Prostate gland (tissue), 2 donors: ENCODE data around the gene COL5A1. TPM values are rescaled to one million over a fixed set of nuclear protein-coding genes. Genes with fewer than 3 reads are reported as not detected.

Experiments used
- DNase-seq: peaks from one replicate; pipeline ENCODE4 v3.0.0-alpha.2; 2019; ENCODE audit warnings: low spot score
- H3K27ac ChIP-seq, 2 donors: fragments of 200-600 bp; sonication (generic); 2 replicates each; pipeline ENCODE4 v1.5.1; 2017 to 2019
- H3K27me3 ChIP-seq: fragments of 200-600 bp; sonication (generic); replicated peaks from 2 replicates; pipeline ENCODE4 v1.5.1; 2019; ENCODE audit not compliant: insufficient read depth
- H3K36me3 ChIP-seq, 2 donors: fragments of 200-600 bp; sonication (generic); 1 replicate in 1 of 2; 2 replicates in 1 of 2; pipeline versions ENCODE4 v1.5.1 to v1.8.1; 2017 to 2019
- H3K4me1 ChIP-seq: fragments of 200-600 bp; sonication (generic); replicated peaks from 2 replicates; pipeline ENCODE4 v1.5.1; 2019
- H3K4me3 ChIP-seq, 2 donors: fragments of 200-600 bp; sonication (generic); 2 replicates each; pipeline ENCODE4 v1.5.1; 2017 to 2019
- H3K9me3 ChIP-seq: fragments of 200-600 bp; sonication (generic); 2 replicates; pipeline ENCODE4 v1.5.1; 2017
- POLR2A ChIP-seq: fragments of 450-650 bp; IDR thresholded peaks from one replicate; pipeline ENCODE4 v1.6.1; 2016; ENCODE audit warnings: antibody characterized with exemption, mild to moderate bottlenecking
- POLR2AphosphoS5 ChIP-seq: sonication (generic); formaldehyde crosslinking; IDR thresholded peaks from one replicate; pipeline ENCODE4 v1.6.1; 2017; ENCODE audit warnings: antibody characterized with exemption
- WGBS: methylation state at CpG from one replicate; pipeline ENCODE4 v1.1.5; 2018; 5-methylcytosine and 5-hydroxymethylcytosine counted together
- intact Hi-C: fragments of 100-400 bp; cut with DNase I; formaldehyde crosslinking; loops from one replicate; pipeline ENCODE4 v1.14.2; 2022
- total RNA-seq, 2 donors: library from RNA; depleted of rRNA; stranded (reverse); fragments of >200 nt; gene quantifications; one replicate each; pipeline ENCODE4 v1.1.0, GENCODE V29; 2016
- TF ChIP-seq, protein P1 (sequence below), 4 experiments: fragments of 200-600 bp in 2 of 4; fragments of 450-650 bp in 2 of 4; sonication (generic) in 2 of 4; IDR thresholded peaks; 1 replicate in 3 of 4; 2 replicates in 1 of 4; pipeline ENCODE4 v1.5.1; 2016 to 2019; ENCODE audit warnings: antibody characterized with exemption in 4 of 4, mild to moderate bottlenecking in 2 of 4, moderate library complexity in 2 of 4

Gene COL5A1
- total RNA-seq, 2 donors from 2014 or later, result 16.9 to 36.0 TPM

DNA sequence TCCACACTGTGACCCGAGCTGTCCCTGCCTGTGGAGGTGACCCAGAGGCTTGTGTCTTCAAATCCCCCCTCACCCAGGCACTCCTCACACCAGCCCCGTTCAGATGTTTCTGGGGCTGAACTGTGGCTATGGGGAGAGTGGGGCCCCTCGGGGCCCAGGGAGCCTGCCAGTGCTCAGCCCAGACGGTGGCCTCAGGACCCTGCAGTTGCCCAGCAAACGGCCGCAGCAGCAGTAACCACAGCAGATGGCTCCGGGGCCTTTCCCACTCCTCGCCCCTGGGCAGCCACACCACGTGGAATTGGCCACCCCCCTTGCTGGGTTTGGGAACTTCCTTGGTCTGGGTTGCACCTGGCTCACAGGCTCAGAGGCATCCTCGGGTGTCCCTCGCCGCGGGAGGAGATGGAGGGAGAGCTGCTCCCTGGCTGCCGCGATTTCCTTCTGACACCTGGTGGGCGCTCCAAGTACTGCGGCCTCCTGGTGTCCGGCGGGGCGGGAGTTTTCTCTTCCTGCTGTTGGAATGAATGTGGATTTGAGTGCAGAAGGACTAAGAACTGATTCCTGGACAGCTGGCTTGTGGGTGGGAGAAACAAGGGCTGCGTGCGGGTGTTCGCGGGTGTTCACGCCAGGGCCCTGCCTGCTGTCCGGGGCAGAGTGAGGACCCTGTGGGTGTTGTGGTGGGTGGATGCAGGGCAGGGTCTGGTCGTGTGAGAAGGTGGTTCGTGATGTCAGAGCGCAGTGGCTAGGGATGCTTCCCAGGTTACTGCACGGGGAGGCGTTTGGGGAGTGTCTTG, 97.5 kb downstream of the COL5A1 start:
- Histone ChIP-seq H3K9me3 (no peaks in the 10 kb centered on the region), H3K27ac (no peak overlapping the region), H3K4me1 (no peaks in the 10 kb centered on the region), H3K36me3 (no peaks in the 10 kb centered on the region), H3K27me3 (no peaks in the 10 kb centered on the region), H3K4me3 (no peak overlapping the region)
- peak; percentile 66 for DNase-seq
- intact Hi-C loops, result loop anchor here (1.0 kb wide), 2 partner anchors 41 to 291 kb away; no protein-coding TSS in a partner anchor
- 30% methylated on average over 30 of the region's 31 CpGs for WGBS
- TF ChIP-seq, protein P1, sequence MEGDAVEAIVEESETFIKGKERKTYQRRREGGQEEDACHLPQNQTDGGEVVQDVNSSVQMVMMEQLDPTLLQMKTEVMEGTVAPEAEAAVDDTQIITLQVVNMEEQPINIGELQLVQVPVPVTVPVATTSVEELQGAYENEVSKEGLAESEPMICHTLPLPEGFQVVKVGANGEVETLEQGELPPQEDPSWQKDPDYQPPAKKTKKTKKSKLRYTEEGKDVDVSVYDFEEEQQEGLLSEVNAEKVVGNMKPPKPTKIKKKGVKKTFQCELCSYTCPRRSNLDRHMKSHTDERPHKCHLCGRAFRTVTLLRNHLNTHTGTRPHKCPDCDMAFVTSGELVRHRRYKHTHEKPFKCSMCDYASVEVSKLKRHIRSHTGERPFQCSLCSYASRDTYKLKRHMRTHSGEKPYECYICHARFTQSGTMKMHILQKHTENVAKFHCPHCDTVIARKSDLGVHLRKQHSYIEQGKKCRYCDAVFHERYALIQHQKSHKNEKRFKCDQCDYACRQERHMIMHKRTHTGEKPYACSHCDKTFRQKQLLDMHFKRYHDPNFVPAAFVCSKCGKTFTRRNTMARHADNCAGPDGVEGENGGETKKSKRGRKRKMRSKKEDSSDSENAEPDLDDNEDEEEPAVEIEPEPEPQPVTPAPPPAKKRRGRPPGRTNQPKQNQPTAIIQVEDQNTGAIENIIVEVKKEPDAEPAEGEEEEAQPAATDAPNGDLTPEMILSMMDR (IDR thresholded peaks at IDR 0.05), result peak; percentile 91 to 97 (median 94)
- TF ChIP-seq POLR2A (no peak), POLR2AphosphoS5 (peak; percentile 18)

DNA sequence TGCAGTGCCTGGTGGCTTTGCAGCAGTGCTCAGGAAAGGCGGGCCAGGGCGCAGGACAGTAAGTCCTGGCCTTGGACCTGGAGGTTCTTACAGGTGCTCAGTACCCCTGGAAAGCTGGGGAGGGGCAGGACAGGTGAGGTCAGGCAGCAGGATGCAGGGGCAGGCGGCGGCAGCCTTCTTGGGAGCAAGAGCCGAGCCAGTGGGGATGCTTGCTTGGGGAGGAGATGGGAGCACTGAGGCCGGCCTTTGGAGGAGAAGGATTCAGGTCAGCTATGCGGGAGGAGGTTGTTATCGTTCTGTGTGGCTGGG, 98.0 kb downstream of the COL5A1 start:
- 89% methylated on average over 8 of the region's 8 CpGs for WGBS
- Histone ChIP-seq H3K4me1 (no peaks in the 10 kb centered on the region), H3K9me3 (no peaks in the 10 kb centered on the region), H3K36me3 (no peaks in the 10 kb centered on the region), H3K27ac (no peak overlapping the region), H3K4me3 (no peak overlapping the region), H3K27me3 (no peaks in the 10 kb centered on the region)
- no peak for DNase-seq
- no peak for TF ChIP-seq POLR2A
- intact Hi-C loops, result loop anchor here (1.0 kb wide), 2 partner anchors 41 to 291 kb away; no protein-coding TSS in a partner anchor

DNA sequence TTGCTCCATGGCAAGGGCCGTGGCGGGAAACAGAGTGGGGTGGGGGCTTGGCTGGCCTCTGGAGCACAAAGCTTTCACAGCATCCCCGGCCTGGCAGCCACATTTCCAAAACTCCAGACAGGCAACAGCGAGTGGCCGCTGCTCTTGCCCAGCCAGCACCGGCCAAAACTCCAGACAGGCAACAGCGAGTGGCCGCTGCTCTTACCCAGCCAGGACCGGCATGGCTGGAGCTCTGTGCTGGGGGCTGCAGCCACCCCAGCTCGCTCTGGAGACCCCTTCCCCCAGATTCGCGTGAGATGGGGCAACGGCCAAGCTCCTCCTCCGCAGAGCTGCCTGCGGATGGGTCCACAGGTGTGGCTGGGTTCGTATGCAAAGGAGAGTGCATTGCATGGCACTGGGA, 98.5 kb downstream of the COL5A1 start:
- DNase-seq, result no peak
- intact Hi-C loops, result loop anchor here (10.0 kb wide), 1 partner anchor 565 kb away; no protein-coding TSS in a partner anchor
- H3K4me1 ChIP-seq, result no peaks in the 10 kb centered on the region
- no peaks in the 10 kb centered on the region for H3K36me3 ChIP-seq
- no peaks in the 10 kb centered on the region for H3K9me3 ChIP-seq
- TF ChIP-seq, protein P1 (IDR thresholded peaks at IDR 0.05), result no peak
- TF ChIP-seq POLR2AphosphoS5, result no peak
- TF ChIP-seq POLR2A, result no peak
- H3K27me3 ChIP-seq, result no peaks in the 10 kb centered on the region
- WGBS, result 87% methylated on average over 16 of the region's 16 CpGs
- H3K4me3 ChIP-seq, result no peak overlapping the region
- H3K27ac ChIP-seq, result no peak overlapping the region

DNA sequence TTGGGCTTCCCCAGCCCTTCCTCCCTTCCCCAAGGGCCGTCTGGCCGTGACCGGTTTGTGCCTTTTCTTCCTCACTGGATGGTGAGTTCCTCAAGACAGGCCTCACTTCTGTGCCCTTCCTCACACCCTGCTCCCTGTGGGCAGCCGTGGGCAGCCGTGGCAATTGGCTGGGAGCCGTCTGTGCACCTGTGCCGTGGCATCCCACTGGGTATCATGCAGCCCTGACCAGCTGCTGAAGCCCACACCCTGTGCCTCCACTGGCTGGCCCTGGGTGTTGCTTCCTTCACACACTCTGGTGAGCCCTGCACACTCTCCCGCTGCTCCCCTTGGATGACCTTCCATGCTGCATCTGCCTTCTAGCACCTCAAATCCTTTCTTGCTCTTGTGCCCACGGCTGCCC, 100.2 kb downstream of the COL5A1 start:
- intact Hi-C loops, result loop anchor here (10.0 kb wide), 1 partner anchor 567 kb away; no protein-coding TSS in a partner anchor
- 89% methylated on average over 9 of the region's 9 CpGs for WGBS
- Histone ChIP-seq H3K4me1 (no peaks in the 10 kb centered on the region), H3K36me3 (no peaks in the 10 kb centered on the region), H3K27ac (no peak overlapping the region), H3K27me3 (no peaks in the 10 kb centered on the region), H3K9me3 (no peaks in the 10 kb centered on the region), H3K4me3 (no peak overlapping the region)
- DNase-seq, result no peak
- TF ChIP-seq, protein P1 (IDR thresholded peaks at IDR 0.05), result no peak
- TF ChIP-seq POLR2A, result no peak

DNA sequence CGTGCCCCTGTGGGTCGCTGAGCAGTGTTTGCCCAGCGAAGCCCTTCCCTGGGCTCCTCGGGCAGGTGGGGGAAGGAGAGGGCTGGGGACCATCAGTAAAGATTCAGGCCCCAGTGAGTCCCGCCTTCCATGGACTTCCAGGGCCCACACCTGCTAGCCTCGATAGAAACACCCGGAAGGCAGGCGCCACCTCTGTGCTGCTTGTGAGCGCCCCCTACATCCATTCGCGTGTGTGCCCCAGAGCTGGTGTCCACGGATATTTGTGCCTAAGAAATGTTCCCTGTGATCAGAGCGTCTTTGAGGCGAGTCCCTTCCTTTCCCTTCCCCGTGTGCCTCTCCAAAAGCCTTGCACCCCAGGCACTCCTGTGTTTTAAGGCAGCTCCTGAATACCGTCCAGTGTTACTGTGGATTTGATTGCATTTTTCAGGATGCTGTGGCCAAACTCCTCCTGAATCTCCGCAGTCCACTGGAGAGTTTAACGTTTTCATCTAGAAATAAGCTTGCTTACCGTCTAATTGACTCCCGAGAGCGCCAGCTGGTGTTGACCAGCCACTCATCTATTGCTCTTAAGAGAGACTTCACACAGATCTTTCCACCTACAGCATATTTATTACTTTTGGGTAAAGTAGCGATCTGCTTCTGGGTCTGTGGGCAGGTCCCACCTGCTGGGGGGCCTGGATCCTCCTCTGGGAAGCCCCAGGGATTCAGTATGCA, 101.4 kb downstream of the COL5A1 start:
- Histone ChIP-seq H3K4me1 (no peaks in the 10 kb centered on the region), H3K27me3 (no peaks in the 10 kb centered on the region), H3K36me3 (no peaks in the 10 kb centered on the region), H3K4me3 (no peak overlapping the region), H3K9me3 (no peaks in the 10 kb centered on the region), H3K27ac (no peak overlapping the region)
- 82% methylated on average over 22 of the region's 22 CpGs for WGBS
- intact Hi-C loops, result loop anchor here (10.0 kb wide), 1 partner anchor 568 kb away; no protein-coding TSS in a partner anchor
- TF ChIP-seq, protein P1 (IDR thresholded peaks at IDR 0.05), result no peak
- no peak for TF ChIP-seq POLR2A
- no peak for TF ChIP-seq POLR2AphosphoS5
- DNase-seq, result no peak
